Left ventricle myocardium inferior (tissue), 1 donor: ENCODE measurements around the gene CAMK4. TPM values are rescaled to one million over a fixed set of nuclear protein-coding genes. Genes with fewer than 3 reads are reported as not detected.

Experiments used
- DNase-seq: peaks from one replicate; pipeline ENCODE4 v3.0.0-alpha.2; 2020
- H3K27ac ChIP-seq: fragments of 200-600 bp; replicated peaks from 2 replicates; pipeline ENCODE4 v1.8.0; 2021
- H3K27me3 ChIP-seq: fragments of 200-600 bp; 2 replicates; pipeline ENCODE4 v1.8.0; 2021; ENCODE audit warnings: low read depth
- H3K36me3 ChIP-seq: fragments of 200-600 bp; 2 replicates; pipeline ENCODE4 v1.8.0; 2021
- H3K4me1 ChIP-seq: fragments of 200-600 bp; 2 replicates; pipeline ENCODE4 v1.8.0; 2021
- H3K4me3 ChIP-seq: fragments of 200-600 bp; 2 replicates; pipeline ENCODE4 v1.8.0; 2021; ENCODE audit warnings: mild to moderate bottlenecking, moderate library complexity
- H3K9me3 ChIP-seq: fragments of 200-600 bp; replicated peaks from 2 replicates; pipeline ENCODE4 v1.8.0; 2021
- CTCF ChIP-seq: fragments of 200-600 bp; IDR thresholded peaks from 2 replicates; pipeline ENCODE4 v1.8.0; 2021; ENCODE audit warnings: antibody characterized with exemption, mild to moderate bottlenecking, borderline replicate concordance
- intact Hi-C: fragments of 100-400 bp; cut with micrococcal nuclease; formaldehyde crosslinking; loops from one replicate; pipeline ENCODE4 v1.11.0; 2022
- total RNA-seq: library from RNA; stranded (reverse); fragmentation: NEBNext Ultra II Directional; extraction: Animal tissue kit (Norgen Biotek cat#: 25700); gene quantifications from one replicate; pipeline ENCODE4 v1.2.1, GENCODE V29; 2021
- donor health status: DM: no; HTN: yes; CAD: no; lungs with severe emphysema.

Gene CAMK4
- total RNA-seq, 1 donor from 2014 or later: 0.36 TPM

GRCh38 chr5:111478898-111479297 is 254.7 kb downstream of the CAMK4 start:
- Histone ChIP-seq H3K4me3 (no peak overlapping the region), H3K27ac (no peak overlapping the region), H3K4me1 (no peaks in the 10 kb centered on the region), H3K27me3 (no peaks in the 10 kb centered on the region), H3K36me3 (no peaks in the 10 kb centered on the region), H3K9me3 (no peaks in the 10 kb centered on the region)
- intact Hi-C loops: no loop called here
- DNase-seq: no peak
- no peak for TF ChIP-seq CTCF

- Histone ChIP-seq H3K36me3 (no peaks in the 10 kb centered on the region), H3K27ac (no peak overlapping the region), H3K27me3 (no peaks in the 10 kb centered on the region), H3K9me3 (no peaks in the 10 kb centered on the region), H3K4me3 (no peak overlapping the region), H3K4me1 (no peaks in the 10 kb centered on the region)
- intact Hi-C loops: no loop called here
- TF ChIP-seq CTCF: no peak
- DNase-seq: no peak
Observed at GRCh38 chr5:111480346-111480745, 256.2 kb downstream of the CAMK4 start.

- intact Hi-C loops: no loop called here
- no peaks in the 10 kb centered on the region for H3K9me3 ChIP-seq
- H3K36me3 ChIP-seq: no peaks in the 10 kb centered on the region
- H3K27me3 ChIP-seq: no peaks in the 10 kb centered on the region
- H3K4me3 ChIP-seq: no peak overlapping the region
- H3K4me1 ChIP-seq: no peaks in the 10 kb centered on the region
- TF ChIP-seq CTCF: no peak
- no peak overlapping the region for H3K27ac ChIP-seq
- DNase-seq: no peak
Observed at GRCh38 chr5:111486055-111486454, 261.9 kb downstream of the CAMK4 start.

- no peak for DNase-seq
- intact Hi-C loops: no loop called here
- TF ChIP-seq CTCF: no peak
Observed at GRCh38 chr5:111486926-111487325, 262.7 kb downstream of the CAMK4 start.

GRCh38 chr5:111488353-111488752 is 264.2 kb downstream of the CAMK4 start:
- intact Hi-C loops: no loop called here
- H3K27ac ChIP-seq: no peak overlapping the region
- no peaks in the 10 kb centered on the region for H3K9me3 ChIP-seq
- no peak for TF ChIP-seq CTCF
- no peak for DNase-seq
- no peaks in the 10 kb centered on the region for H3K4me1 ChIP-seq
- no peaks in the 10 kb centered on the region for H3K36me3 ChIP-seq
- H3K27me3 ChIP-seq: no peaks in the 10 kb centered on the region
- no peak overlapping the region for H3K4me3 ChIP-seq

More at GRCh38 chr5:111486926-111487325, 262.7 kb downstream of the CAMK4 start:
- Histone ChIP-seq H3K4me1 (no peaks in the 10 kb centered on the region), H3K4me3 (no peak overlapping the region), H3K9me3 (no peaks in the 10 kb centered on the region), H3K36me3 (no peaks in the 10 kb centered on the region), H3K27me3 (no peaks in the 10 kb centered on the region), H3K27ac (no peak overlapping the region)

- H3K4me1 ChIP-seq: no peaks in the 10 kb centered on the region
- no peak for DNase-seq
- no peak for TF ChIP-seq CTCF
- no peak overlapping the region for H3K4me3 ChIP-seq
- no peaks in the 10 kb centered on the region for H3K36me3 ChIP-seq
- no peaks in the 10 kb centered on the region for H3K27me3 ChIP-seq
- intact Hi-C loops: no loop called here
- H3K9me3 ChIP-seq: no peaks in the 10 kb centered on the region
- no peak overlapping the region for H3K27ac ChIP-seq
Observed at GRCh38 chr5:111493031-111493430, 268.8 kb downstream of the CAMK4 start.
